ENCODE measurements around the gene INTS1.
"Not testable (repeated sequence)": the region's sequence is repeated elsewhere in the genome, so short reads cannot be mapped to it uniquely, and the experiment has no call there.

INTS1 gene

DNA sequence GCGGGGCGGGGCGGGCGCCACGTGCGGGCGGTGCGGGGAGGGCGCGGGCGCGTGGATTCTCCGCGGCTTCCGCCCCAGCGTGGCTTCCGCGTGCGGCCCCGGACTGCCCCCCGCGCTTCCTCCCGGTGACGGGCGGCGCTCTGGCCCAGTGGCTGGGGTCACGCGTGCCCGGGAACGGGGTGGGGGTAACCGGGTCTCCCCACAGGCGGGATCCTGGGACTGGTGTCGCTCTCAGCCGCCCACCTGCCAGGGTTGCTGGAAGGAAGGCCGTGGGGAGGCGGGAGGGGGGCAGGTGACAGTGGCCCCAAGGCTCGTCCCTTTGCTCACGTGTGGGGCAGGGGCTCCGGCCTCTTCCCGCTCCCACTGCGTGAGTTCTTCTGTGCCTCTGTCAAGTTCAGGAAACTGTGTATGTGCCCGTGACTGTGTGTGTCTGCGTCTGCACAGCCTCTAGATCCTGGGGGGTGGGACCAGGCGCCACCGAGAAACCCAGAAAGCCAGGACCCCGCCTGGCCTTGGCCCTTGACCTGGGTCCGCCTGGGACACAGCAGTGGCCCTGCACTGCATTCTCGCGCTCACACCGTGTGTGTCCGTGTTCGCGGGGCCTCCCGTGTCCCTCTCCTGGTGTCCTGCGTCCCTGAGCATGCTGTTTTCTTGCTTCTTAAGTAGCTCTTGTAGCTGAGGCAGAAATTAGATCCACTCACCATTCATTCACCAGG is 27.2 kb upstream of the INTS1 start:
- H3K27me3 Mint-ChIP-seq (ENCODE audit: low read depth): peaks cover 5% of the 10 kb centered on the region
- peak overlapping the region; percentile 91 for H3K27ac Mint-ChIP-seq
- peaks cover 3% of the 10 kb centered on the region for H3K36me3 Mint-ChIP-seq (ENCODE audit: low read depth)
- peak overlapping the region; percentile 90 for H3K4me3 Mint-ChIP-seq
- peaks cover 20% of the 10 kb centered on the region for H3K4me1 Mint-ChIP-seq (ENCODE audit: low read depth)
- H3K9me3 Mint-ChIP-seq: no peaks in the 10 kb centered on the region
- DNase-seq (ENCODE audit: low spot score): no peak

DNA sequence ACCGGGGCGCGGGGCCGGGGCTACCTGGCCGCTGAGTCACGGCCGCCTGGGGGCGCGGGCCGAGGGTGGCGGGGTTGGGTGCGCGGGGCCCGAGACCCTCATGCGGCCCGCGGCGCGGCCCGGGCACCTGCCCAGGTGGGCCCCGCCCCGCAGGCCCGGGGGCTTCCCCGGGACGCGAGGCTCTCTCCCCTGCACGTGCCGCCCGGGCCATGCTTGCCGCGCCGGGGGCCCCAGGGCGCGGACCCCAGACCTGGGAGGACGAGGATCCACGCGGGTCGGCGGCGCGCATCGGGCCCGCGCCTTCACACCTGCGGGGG is 26.7 kb upstream of the INTS1 start:
- no peak overlapping the region for H3K27ac Mint-ChIP-seq
- DNase-seq (ENCODE audit: low spot score): no peak

DNA sequence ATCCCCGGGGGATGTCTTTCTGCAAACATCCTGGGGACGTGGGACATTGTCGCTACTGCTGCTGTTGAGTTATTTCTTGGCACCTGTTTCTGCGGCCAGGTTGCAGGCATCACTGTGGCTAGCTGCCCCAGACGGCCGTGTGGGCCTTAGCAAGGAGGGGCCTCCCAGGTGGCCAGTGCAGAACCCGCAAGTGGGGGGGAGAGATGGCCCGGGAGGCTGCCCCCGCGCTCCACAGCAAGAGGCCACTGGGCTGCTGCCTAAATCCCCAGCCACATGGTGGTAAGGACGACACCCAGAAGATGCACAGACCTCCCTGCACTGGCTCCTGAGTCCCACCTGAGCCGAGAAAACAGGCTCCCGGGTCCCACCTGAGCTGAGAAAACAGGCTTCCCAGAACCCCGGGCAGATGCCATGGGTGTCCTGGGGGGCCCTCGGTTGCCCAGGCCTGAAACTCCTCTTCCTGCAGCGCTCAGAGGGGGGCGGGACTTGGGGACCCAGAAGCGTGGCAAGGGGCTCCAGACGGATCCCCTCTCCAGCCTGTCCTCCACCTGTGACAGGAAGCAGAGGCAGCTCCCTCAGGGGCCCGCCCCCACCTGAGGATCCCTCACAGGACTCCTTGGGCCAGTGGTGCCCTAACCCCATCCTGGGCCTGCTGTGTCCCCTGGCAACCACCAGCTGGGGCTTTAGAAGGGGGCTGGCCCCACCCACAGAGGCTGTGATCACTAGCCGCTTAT is 25.4 kb upstream of the INTS1 start:
- Mint-ChIP-seq H3K4me3 (peak overlapping the region; percentile 70), H3K9me3 (no peaks in the 10 kb centered on the region), H3K27me3 (ENCODE audit: low read depth) (peaks cover 11% of the 10 kb centered on the region), H3K36me3 (ENCODE audit: low read depth) (no peaks in the 10 kb centered on the region), H3K4me1 (ENCODE audit: low read depth) (peaks cover 20% of the 10 kb centered on the region), H3K27ac (peak overlapping the region; percentile 85)
- DNase-seq (ENCODE audit: low spot score): no peak

More for the DNA sequence above, 26.7 kb upstream of the INTS1 start:
- Mint-ChIP-seq H3K9me3 (no peaks in the 10 kb centered on the region), H3K4me3 (no peak overlapping the region), H3K4me1 (ENCODE audit: low read depth) (peaks cover 20% of the 10 kb centered on the region), H3K27me3 (ENCODE audit: low read depth) (peaks cover 5% of the 10 kb centered on the region), H3K36me3 (ENCODE audit: low read depth) (no peaks in the 10 kb centered on the region)

DNA sequence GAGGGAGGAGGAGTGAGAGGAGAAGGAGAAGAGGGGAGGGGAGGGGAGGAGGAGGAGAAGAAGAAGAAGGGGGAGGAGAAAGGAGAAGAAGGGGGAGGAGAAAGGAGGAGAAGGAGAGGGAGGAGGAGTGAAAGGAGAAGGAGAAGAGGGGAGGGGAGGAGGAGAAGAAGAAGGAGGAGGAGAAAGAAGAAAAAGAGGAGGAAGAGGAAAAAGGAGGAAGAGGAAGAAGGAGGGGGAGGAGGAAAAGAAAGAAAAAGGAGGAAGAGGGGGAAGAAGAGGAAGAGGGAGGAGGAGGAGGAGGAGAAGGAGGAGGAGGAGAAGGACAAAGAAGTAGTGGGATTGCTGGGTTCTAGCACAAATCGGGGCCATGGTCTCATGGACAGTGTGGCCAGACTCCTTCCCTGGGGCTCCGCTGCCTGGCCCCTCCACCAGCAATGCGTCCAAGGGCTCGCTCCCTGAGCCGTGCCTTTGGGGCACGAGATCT is 22.1 kb upstream of the INTS1 start:
- Mint-ChIP-seq H3K27me3 (ENCODE audit: low read depth) (peaks cover 11% of the 10 kb centered on the region), H3K9me3 (no peaks in the 10 kb centered on the region), H3K4me1 (ENCODE audit: low read depth) (peaks cover under 1% of the 10 kb centered on the region), H3K36me3 (ENCODE audit: low read depth) (no peaks in the 10 kb centered on the region), H3K27ac (no peak overlapping the region), H3K4me3 (no peak overlapping the region)
- DNase-seq (ENCODE audit: low spot score): no peak

DNA sequence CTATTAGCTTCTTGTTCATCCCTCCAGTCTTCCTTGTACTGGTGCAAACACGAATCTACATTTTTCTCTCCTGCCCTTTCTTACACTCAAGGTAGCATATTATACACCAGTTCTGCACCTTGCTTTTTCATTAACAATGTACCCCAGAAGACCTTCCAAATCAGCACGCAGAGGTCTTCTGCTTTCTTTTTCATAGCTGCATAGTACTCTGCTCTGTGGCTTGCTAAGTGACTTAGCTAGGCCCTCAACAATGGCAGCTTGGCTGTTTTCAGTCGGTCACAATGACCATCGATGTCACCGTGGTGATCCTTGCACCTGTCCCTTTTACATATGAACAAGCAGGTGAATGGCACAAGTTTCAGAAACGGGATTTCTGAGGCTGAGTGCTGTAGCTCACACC is 21.2 kb upstream of the INTS1 start:
- no peak overlapping the region for H3K4me3 Mint-ChIP-seq
- peaks cover 2% of the 10 kb centered on the region for H3K4me1 Mint-ChIP-seq (ENCODE audit: low read depth)
- no peak for DNase-seq (ENCODE audit: low spot score)
- no peaks in the 10 kb centered on the region for H3K36me3 Mint-ChIP-seq (ENCODE audit: low read depth)
- peaks cover 11% of the 10 kb centered on the region for H3K27me3 Mint-ChIP-seq (ENCODE audit: low read depth)
- no peak overlapping the region for H3K27ac Mint-ChIP-seq
- H3K9me3 Mint-ChIP-seq: no peaks in the 10 kb centered on the region

DNA sequence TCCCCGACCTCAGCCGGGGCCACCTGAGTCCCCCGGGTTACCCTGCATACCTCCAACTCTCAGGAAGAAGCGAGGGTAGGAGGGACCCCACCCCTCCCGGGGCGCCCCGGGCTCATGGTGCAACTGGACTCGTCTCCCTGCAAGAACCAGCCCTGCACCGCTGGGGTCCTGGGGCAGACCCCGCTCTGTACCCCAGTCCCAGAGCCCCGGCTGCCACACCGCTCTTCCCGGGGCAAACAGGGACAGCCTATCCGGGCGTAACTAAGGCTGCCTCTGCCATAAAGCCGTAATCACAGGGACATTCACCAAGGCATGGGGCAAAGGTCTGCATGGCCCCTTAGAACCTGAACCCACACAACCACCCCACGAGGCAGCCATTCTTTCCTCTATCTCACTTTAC is 19.7 kb upstream of the INTS1 start:
- Mint-ChIP-seq H3K36me3 (ENCODE audit: low read depth) (peaks cover 1% of the 10 kb centered on the region), H3K4me1 (ENCODE audit: low read depth) (peaks cover 2% of the 10 kb centered on the region), H3K4me3 (no peak overlapping the region), H3K27me3 (ENCODE audit: low read depth) (peaks cover 11% of the 10 kb centered on the region), H3K9me3 (peaks cover 6% of the 10 kb centered on the region), H3K27ac (no peak overlapping the region)
- DNase-seq (ENCODE audit: low spot score): no peak

DNA sequence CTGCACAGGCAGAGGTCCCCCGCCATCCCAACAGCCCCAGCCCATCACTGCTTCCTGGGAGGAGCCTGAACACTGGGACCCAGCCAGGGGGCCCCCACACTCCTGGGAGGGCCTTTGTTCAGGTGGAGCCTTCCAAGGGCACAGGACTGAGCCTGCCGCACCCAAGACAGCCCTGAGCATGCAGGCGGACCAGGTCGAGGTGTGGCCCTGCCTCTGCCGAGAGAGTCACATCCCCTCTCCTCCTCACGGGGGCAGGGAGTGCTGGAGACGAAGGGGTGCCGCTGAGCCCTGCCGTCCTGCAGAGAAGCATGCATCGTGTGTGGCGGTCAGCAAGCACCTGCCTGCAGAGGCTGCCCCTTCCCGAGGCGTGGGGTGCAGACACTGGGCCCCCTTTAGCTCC is 19.0 kb upstream of the INTS1 start:
- Mint-ChIP-seq H3K4me1 (ENCODE audit: low read depth) (peaks cover 2% of the 10 kb centered on the region), H3K27me3 (ENCODE audit: low read depth) (peaks cover 11% of the 10 kb centered on the region), H3K9me3 (peaks cover 6% of the 10 kb centered on the region), H3K4me3 (no peak overlapping the region), H3K27ac (no peak overlapping the region), H3K36me3 (ENCODE audit: low read depth) (peaks cover 1% of the 10 kb centered on the region)
- DNase-seq (ENCODE audit: low spot score): no peak

DNA sequence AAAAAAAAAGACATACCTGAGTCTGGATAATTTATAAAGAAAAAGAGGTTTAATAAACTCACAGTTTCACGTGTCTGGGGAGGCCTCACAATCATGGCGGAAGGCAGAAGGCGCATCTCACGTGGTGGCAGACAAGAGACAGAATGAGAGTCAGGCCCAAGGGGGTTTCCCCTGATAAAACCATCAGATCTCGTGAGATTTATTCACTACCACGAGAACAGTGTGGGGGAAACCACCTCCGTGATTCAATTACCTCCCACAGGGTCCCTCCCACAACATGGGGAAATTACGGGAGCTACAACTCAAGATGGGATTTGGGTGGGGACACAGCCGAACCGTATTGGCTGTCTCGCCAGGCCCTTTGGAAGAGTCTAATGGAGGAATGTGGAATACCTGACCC is 17.3 kb upstream of the INTS1 start:
- peaks cover 6% of the 10 kb centered on the region for H3K27me3 Mint-ChIP-seq (ENCODE audit: low read depth)
- H3K4me1 Mint-ChIP-seq (ENCODE audit: low read depth): peaks cover 2% of the 10 kb centered on the region
- DNase-seq (ENCODE audit: low spot score): no peak
- H3K36me3 Mint-ChIP-seq (ENCODE audit: low read depth): peaks cover 1% of the 10 kb centered on the region
- H3K4me3 Mint-ChIP-seq: no peak overlapping the region
- peaks cover 6% of the 10 kb centered on the region for H3K9me3 Mint-ChIP-seq
- H3K27ac Mint-ChIP-seq: no peak overlapping the region

DNA sequence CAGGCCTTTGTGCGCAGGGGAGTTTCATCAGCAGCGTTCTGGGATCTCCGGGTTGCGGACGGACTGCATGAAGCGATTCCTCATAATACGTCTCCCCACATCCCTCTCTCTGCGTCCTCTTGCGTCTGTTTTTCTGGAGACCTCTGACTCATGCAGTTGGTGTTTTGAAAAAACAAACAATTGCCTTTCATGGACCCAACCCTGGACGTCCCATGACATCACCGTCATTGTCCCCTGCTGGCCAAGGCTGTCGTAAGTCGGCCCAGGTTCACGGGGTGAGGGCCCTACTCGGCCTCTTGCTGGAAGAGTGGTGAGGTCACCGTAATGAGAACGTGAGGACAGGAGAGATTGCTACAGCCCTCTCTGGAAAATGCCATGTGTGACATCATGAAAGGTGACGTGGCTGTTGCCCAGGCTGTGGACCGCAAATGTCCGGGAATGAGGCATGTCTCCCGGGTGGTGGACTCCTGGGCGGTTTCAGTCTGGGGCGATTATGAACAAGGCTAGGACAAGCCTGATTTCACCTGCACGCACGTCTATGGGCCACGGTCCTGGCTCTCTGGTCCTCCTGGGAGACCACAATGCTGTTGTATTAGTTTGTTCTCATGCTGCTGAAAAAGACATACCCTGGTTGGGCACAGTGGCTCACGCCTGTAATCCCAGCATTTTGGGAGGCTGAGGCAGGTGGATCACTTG is 16.5 kb upstream of the INTS1 start:
- H3K27ac Mint-ChIP-seq: no peak overlapping the region
- H3K4me3 Mint-ChIP-seq: no peak overlapping the region
- H3K36me3 Mint-ChIP-seq (ENCODE audit: low read depth): peaks cover 1% of the 10 kb centered on the region
- H3K4me1 Mint-ChIP-seq (ENCODE audit: low read depth): peaks cover 2% of the 10 kb centered on the region
- H3K9me3 Mint-ChIP-seq: peaks cover 6% of the 10 kb centered on the region
- DNase-seq (ENCODE audit: low spot score): no peak
- peaks cover 4% of the 10 kb centered on the region for H3K27me3 Mint-ChIP-seq (ENCODE audit: low read depth)

DNA sequence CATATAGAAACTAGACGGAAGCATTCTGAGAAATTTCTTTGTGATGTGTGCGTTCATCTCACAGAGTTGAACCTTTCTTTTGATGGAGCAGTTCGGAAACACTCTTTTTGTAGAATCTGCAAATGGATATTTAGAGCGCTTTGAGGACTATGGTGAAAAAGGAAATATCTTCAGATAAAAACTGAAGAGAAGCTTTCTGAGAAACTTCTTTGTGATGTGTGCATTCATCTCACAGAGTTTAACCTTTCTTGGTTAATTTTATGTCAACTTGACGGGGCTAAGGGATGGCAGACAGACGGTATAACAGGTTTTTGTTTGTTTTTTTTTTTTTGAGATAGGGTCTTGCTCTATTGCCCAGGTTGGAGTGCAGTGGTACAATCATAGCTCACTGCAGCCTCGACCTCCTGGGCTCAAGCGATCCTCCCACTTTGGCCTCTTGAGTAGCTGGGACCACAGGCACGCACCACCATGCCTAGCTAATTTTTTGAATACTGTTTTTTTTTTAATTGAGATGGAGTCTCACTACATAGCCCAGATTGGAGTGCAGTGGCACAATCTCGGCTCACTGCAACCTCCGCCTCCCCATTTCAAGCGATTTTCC is 15.2 kb upstream of the INTS1 start:
- H3K9me3 Mint-ChIP-seq; H3K27me3 Mint-ChIP-seq (ENCODE audit: low read depth); H3K27ac Mint-ChIP-seq; H3K4me1 Mint-ChIP-seq (ENCODE audit: low read depth); DNase-seq (ENCODE audit: low spot score); H3K4me3 Mint-ChIP-seq; H3K36me3 Mint-ChIP-seq (ENCODE audit: low read depth): not testable (repeated sequence)

DNA sequence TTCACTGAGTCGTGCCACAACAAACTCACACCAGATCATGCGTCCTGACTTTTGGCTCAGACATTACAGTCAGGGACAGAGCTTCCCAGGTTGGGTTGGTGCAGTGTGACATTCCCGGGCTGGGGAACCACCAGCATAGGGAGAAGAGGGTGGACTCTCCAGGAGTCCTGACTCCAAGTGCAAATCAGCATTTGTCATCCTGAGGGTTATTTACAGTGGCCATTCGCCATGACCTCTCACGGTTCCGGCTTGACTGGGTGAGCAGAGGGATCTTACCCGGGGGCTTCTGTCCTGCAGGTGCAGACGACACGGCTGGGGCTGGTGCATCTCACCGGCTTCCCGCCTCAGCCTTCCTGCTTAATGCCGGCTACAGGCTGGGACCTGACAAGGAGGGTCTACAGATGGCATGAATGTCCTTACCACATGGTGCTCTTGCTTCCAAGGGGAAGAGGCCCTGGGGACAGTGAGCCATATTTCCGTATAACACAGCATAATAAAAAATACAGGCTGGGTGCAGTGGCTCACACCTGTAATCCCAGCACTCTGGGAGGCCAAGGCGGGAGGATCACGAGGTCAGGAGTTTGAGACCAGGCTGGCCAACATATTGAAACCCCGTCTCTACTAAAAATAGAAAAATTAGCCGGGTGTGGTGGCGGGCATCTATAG is 12.5 kb upstream of the INTS1 start:
- peaks cover 1% of the 10 kb centered on the region for H3K36me3 Mint-ChIP-seq (ENCODE audit: low read depth)
- H3K27me3 Mint-ChIP-seq (ENCODE audit: low read depth): no peaks in the 10 kb centered on the region
- H3K27ac Mint-ChIP-seq: no peak overlapping the region
- DNase-seq (ENCODE audit: low spot score): no peak
- H3K9me3 Mint-ChIP-seq: peaks cover 6% of the 10 kb centered on the region
- peaks cover 5% of the 10 kb centered on the region for H3K4me1 Mint-ChIP-seq (ENCODE audit: low read depth)
- no peak overlapping the region for H3K4me3 Mint-ChIP-seq

DNA sequence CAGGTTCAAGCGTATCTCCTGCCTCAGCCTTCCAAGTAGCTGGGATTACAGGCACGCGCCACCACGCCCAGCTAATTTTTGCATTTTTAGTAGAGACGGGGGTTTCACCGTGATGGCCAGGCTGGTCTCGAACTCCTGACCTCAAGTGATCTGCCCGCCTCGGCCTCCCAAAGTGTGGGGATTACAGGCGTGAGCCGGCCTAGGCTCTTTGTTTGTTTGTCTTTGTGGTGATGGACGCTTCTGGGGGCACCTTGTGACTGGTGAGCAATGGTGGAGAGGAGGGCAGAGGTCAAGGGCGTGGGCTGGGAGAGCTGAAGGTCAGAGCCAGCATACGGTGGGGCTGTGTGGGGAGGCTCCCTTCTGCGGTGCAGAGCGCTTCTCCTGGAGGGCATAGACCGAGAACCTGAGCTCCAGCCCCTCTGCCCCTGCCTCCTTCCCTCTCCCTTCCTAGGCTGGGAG is 11.3 kb upstream of the INTS1 start:
- H3K27me3 Mint-ChIP-seq (ENCODE audit: low read depth); H3K4me1 Mint-ChIP-seq (ENCODE audit: low read depth); H3K27ac Mint-ChIP-seq; H3K9me3 Mint-ChIP-seq; H3K36me3 Mint-ChIP-seq (ENCODE audit: low read depth); H3K4me3 Mint-ChIP-seq; DNase-seq (ENCODE audit: low spot score): not testable (repeated sequence)

DNA sequence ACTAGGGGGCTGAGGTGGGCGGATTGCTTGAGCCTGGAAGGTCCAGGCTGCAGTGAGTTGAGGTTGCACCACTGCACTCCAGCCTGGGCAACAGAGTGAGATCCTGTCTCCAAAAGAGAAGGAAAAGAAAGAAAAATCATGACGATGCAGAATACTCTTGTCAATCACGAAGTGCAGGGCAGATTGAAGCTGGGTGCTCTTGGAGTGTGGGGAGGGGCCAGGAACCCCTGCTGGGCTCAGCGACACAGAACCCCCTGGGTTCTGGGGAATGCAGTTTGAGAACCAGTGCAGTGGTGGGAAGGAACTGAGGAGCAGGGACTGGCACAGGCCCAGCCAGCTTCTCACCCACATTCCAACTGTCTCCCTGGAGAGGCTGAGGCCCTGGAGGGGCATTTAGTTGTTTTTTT is 10.8 kb upstream of the INTS1 start:
- Mint-ChIP-seq H3K36me3 (ENCODE audit: low read depth) (peaks cover 1% of the 10 kb centered on the region), H3K4me1 (ENCODE audit: low read depth) (peaks cover 3% of the 10 kb centered on the region), H3K27ac (peak overlapping the region; percentile 52), H3K9me3 (peaks cover 6% of the 10 kb centered on the region), H3K27me3 (ENCODE audit: low read depth) (no peaks in the 10 kb centered on the region), H3K4me3 (no peak overlapping the region)
- DNase-seq (ENCODE audit: low spot score): no peak
